Measurements from ENCODE around the gene ZNF80. TPM values are rescaled to one million over a fixed set of nuclear protein-coding genes. Genes with fewer than 3 reads are reported as not detected.
"Not testable (repeated sequence)": the region's sequence is repeated elsewhere in the genome, so short reads cannot be mapped to it uniquely, and the experiment has no call there.

The ZNF80 gene
- total RNA-seq (ENCODE audit: low replicate concordance) = not detected in 2 replicates

- H3K9me3 Mint-ChIP-seq, H3K27ac ChIP-seq, H3K27ac Mint-ChIP-seq: not testable (repeated sequence)
These were observed at the start of gene ZNF80 for GRCh38 chr3:114237478-114237877. TSS of gene ZNF80 (minus strand) at chr3:114237578. CDS start at chr3:114237074, 504 bp downstream.

GRCh38 chr3:114286266-114286665, 48.9 kb upstream of the ZNF80 start:
- Histone ChIP-seq H4K20me1 (ENCODE audit: low read depth) (no peaks in the 10 kb centered on the region), H3K27me3 (no peaks in the 10 kb centered on the region), H3K4me1 (no peaks in the 10 kb centered on the region), H3K36me3 (no peaks in the 10 kb centered on the region), H3F3A (ENCODE audit: low read depth) (no peaks in the 10 kb centered on the region), H3K4me2 (no peak overlapping the region), H3K27ac (no peak overlapping the region), H2AFZ (replicated peaks) (no peak overlapping the region), H3K9ac (no peak overlapping the region), H3K9me3 (ENCODE audit: low read depth) (no peaks in the 10 kb centered on the region), H3K79me2 (ENCODE audit: low read depth) (no peaks in the 10 kb centered on the region), H3K4me3 (no peak overlapping the region)
- Mint-ChIP-seq H3K9me3 (no peaks in the 10 kb centered on the region), H3K4me3 (no peak overlapping the region), H3K27ac (no peak overlapping the region), H3K27me3 (ENCODE audit: insufficient read depth, low read depth) (no peaks in the 10 kb centered on the region), H3K36me3 (no peaks in the 10 kb centered on the region), H3K4me1 (no peaks in the 10 kb centered on the region)
- TF ChIP-seq EZH2phosphoT487 (IDR thresholded peaks at IDR 0.05) = no peak
- no peak for TF ChIP-seq EZH2 (IDR thresholded peaks at IDR 0.05)
- TF ChIP-seq CTCF (IDR thresholded peaks at IDR 0.05) = no peak
- DNase-seq (ENCODE audit: low spot score) = no peak

More at GRCh38 chr3:114237478-114237877, at the start of gene ZNF80:
- H3K79me2 ChIP-seq (ENCODE audit: low read depth); H3K27me3 ChIP-seq; DNase-seq (ENCODE audit: low spot score); H2AFZ ChIP-seq (replicated peaks); H4K20me1 ChIP-seq (ENCODE audit: low read depth); H3K4me1 ChIP-seq; H3K4me3 ChIP-seq; H3K27me3 Mint-ChIP-seq (ENCODE audit: insufficient read depth, low read depth); H3F3A ChIP-seq (ENCODE audit: low read depth); H3K4me2 ChIP-seq; H3K9ac ChIP-seq; H3K36me3 ChIP-seq; H3K4me3 Mint-ChIP-seq; H3K4me1 Mint-ChIP-seq; H3K36me3 Mint-ChIP-seq; H3K9me3 ChIP-seq (ENCODE audit: low read depth): not testable (repeated sequence)

DNA sequence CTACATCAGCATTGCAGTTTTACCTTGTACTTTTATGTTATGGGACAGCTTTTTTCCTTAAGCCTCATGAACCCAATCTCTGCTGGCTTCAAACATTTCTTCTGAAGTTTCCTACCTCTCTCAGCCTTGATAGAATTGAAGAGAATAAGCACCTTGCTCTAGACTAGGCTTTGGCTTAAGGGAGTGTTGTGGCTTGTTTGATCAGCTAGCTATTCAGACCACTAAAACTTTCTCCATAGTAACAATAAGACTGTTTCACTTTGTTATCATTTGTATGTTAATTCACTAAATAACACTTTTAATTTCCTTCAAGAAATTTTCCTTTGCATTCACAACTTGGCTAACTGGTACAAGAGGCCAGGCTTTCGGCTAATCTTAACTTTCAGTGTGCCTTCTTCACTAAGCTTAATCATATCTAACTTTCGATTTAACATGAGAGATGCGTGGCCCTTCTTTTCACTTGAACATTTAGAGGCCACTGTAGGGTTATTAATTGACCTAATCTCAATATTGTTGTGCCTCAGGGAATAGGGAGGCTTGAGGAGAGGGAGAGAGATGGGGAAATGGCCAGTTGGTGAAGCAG, 48.4 kb upstream of the ZNF80 start:
- Mint-ChIP-seq H3K9me3 (no peaks in the 10 kb centered on the region), H3K27me3 (ENCODE audit: insufficient read depth, low read depth) (no peaks in the 10 kb centered on the region), H3K4me3 (no peak overlapping the region), H3K4me1 (no peaks in the 10 kb centered on the region), H3K27ac (no peak overlapping the region), H3K36me3 (no peaks in the 10 kb centered on the region)
- no peaks in the 10 kb centered on the region for H3F3A ChIP-seq (ENCODE audit: low read depth)
- no peaks in the 10 kb centered on the region for H3K4me1 ChIP-seq
- H3K27me3 ChIP-seq = no peaks in the 10 kb centered on the region
- no peak for TF ChIP-seq CTCF (IDR thresholded peaks at IDR 0.05)
- no peak for TF ChIP-seq EZH2phosphoT487 (IDR thresholded peaks at IDR 0.05)
- no peak for TF ChIP-seq EZH2 (IDR thresholded peaks at IDR 0.05)
- H3K9ac ChIP-seq = no peak overlapping the region
- H3K27ac ChIP-seq = no peak overlapping the region
- H2AFZ ChIP-seq (replicated peaks) = no peak overlapping the region
- no peak overlapping the region for H3K4me3 ChIP-seq
- no peaks in the 10 kb centered on the region for H3K36me3 ChIP-seq
- no peaks in the 10 kb centered on the region for H3K9me3 ChIP-seq (ENCODE audit: low read depth)
- DNase-seq (ENCODE audit: low spot score) = no peak
- H3K79me2 ChIP-seq (ENCODE audit: low read depth) = no peaks in the 10 kb centered on the region
- H4K20me1 ChIP-seq (ENCODE audit: low read depth) = no peaks in the 10 kb centered on the region
- no peak overlapping the region for H3K4me2 ChIP-seq

GRCh38 chr3:114284644-114285043, 47.3 kb upstream of the ZNF80 start:
- DNase-seq (ENCODE audit: low spot score) = no peak
- Mint-ChIP-seq H3K36me3 (no peaks in the 10 kb centered on the region), H3K4me3 (no peak overlapping the region), H3K4me1 (no peaks in the 10 kb centered on the region), H3K27me3 (ENCODE audit: insufficient read depth, low read depth) (no peaks in the 10 kb centered on the region), H3K27ac (no peak overlapping the region), H3K9me3 (no peaks in the 10 kb centered on the region)
- no peaks in the 10 kb centered on the region for H3K36me3 ChIP-seq
- H3K9ac ChIP-seq = no peak overlapping the region
- TF ChIP-seq EZH2phosphoT487 (IDR thresholded peaks at IDR 0.05) (no peak), CTCF (IDR thresholded peaks at IDR 0.05) (no peak), EZH2 (IDR thresholded peaks at IDR 0.05) (no peak)
- no peaks in the 10 kb centered on the region for H3K79me2 ChIP-seq (ENCODE audit: low read depth)
- no peak overlapping the region for H3K4me3 ChIP-seq
- H2AFZ ChIP-seq (replicated peaks) = no peak overlapping the region
- no peaks in the 10 kb centered on the region for H3K27me3 ChIP-seq
- H3K4me2 ChIP-seq = no peak overlapping the region
- no peaks in the 10 kb centered on the region for H3F3A ChIP-seq (ENCODE audit: low read depth)
- no peaks in the 10 kb centered on the region for H4K20me1 ChIP-seq (ENCODE audit: low read depth)
- no peaks in the 10 kb centered on the region for H3K4me1 ChIP-seq
- no peaks in the 10 kb centered on the region for H3K9me3 ChIP-seq (ENCODE audit: low read depth)
- no peak overlapping the region for H3K27ac ChIP-seq

DNA sequence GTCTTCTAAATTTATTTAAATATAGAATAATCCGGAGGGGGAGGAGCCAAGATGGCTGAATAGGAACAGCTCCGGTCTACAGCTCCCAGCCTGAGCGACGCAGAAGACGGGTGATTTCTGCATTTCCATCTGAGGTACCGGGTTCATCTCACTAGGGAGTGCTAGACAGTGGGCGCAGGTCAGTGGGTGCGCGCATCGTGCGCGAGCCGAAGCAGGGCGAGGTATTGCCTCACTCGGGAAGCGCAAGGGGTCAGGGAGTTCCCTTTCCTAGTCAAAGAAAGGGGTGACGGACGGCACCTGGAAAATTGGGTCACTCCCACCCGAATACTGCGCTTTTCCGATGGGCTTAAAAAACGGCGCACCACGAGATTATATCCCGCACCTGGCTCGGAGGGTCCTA, 39.5 kb upstream of the ZNF80 start:
- not testable (repeated sequence) for H3K4me1 ChIP-seq; H3K79me2 ChIP-seq (ENCODE audit: low read depth)

More for the DNA sequence above, 39.5 kb upstream of the ZNF80 start:
- H3K4me3 Mint-ChIP-seq; H3F3A ChIP-seq (ENCODE audit: low read depth); H3K27ac ChIP-seq; H3K9me3 ChIP-seq (ENCODE audit: low read depth); H4K20me1 ChIP-seq (ENCODE audit: low read depth); H3K36me3 Mint-ChIP-seq; H2AFZ ChIP-seq (replicated peaks); H3K27me3 Mint-ChIP-seq (ENCODE audit: insufficient read depth, low read depth); DNase-seq (ENCODE audit: low spot score); H3K9ac ChIP-seq; H3K4me2 ChIP-seq; H3K4me1 Mint-ChIP-seq; H3K27ac Mint-ChIP-seq; H3K36me3 ChIP-seq; H3K4me3 ChIP-seq; H3K27me3 ChIP-seq: not testable (repeated sequence)
- H3K9me3 Mint-ChIP-seq = peaks cover 13% of the 10 kb centered on the region

Measured in neural progenitor cell (in vitro differentiated cells).